Mesendoderm (in vitro differentiated cells): ENCODE data around the gene CHST13.
"Not testable (repeated sequence)": the region's sequence is repeated elsewhere in the genome, so short reads cannot be mapped to it uniquely, and the experiment has no call there.

Source experiments
- DNase-seq: peaks from one replicate; pipeline ENCODE4 v3.0.0; 2013
- H2AK5ac ChIP-seq: 2 replicates; pipeline ENCODE4 v1.6.1; 2013; ENCODE audit warnings: low read length, inconsistent platforms
- H2BK120ac ChIP-seq: 2 replicates; pipeline ENCODE4 v1.6.1; 2013; ENCODE audit warnings: low read depth, mild to moderate bottlenecking, low read length, moderate library complexity, mixed read lengths
- H2BK15ac ChIP-seq: replicated peaks from 2 replicates; pipeline ENCODE4 v1.6.1; 2013; ENCODE audit warnings: low read depth, mild to moderate bottlenecking, moderate library complexity
- H2BK5ac ChIP-seq: 2 replicates; pipeline ENCODE4 v1.6.1; 2013; ENCODE audit warnings: low read length, inconsistent platforms
- H3K18ac ChIP-seq: 2 replicates; pipeline ENCODE4 v1.6.1; 2013; ENCODE audit warnings: mild to moderate bottlenecking, low read length, mixed read lengths
- H3K23ac ChIP-seq: one replicate; pipeline ENCODE4 v1.6.1; 2013; ENCODE audit warnings: low read length
- H3K27ac ChIP-seq: 2 replicates; pipeline ENCODE4 v1.5.1; 2013; ENCODE audit warnings: low read depth, mild to moderate bottlenecking, inconsistent platforms, low read length, moderate library complexity
- H3K27me3 ChIP-seq: 2 replicates; pipeline ENCODE4 v1.6.1; 2013; ENCODE audit warnings: low read length, control low read depth, mild to moderate bottlenecking, inconsistent platforms; ENCODE audit not compliant: insufficient read depth, poor library complexity
- H3K36me3 ChIP-seq: 2 replicates; pipeline ENCODE4 v1.6.1; 2013; ENCODE audit warnings: low read length, inconsistent platforms; ENCODE audit not compliant: control insufficient read depth, insufficient read depth
- H3K4ac ChIP-seq: one replicate; pipeline ENCODE4 v1.6.1; 2013; ENCODE audit warnings: low read depth, mild to moderate bottlenecking, low read length, moderate library complexity
- H3K4me1 ChIP-seq: 2 replicates; pipeline ENCODE4 v1.6.1; 2013; ENCODE audit warnings: low read depth, low read length, inconsistent platforms; ENCODE audit not compliant: control insufficient read depth
- H3K4me2 ChIP-seq: 2 replicates; pipeline ENCODE4 v1.6.1; 2013; ENCODE audit warnings: low read length
- H3K4me3 ChIP-seq: 2 replicates; pipeline ENCODE4 v1.5.1; 2013; ENCODE audit warnings: mild to moderate bottlenecking, low read length
- H3K56ac ChIP-seq: one replicate; pipeline ENCODE4 v1.6.1; 2013; ENCODE audit warnings: low read length
- H3K79me1 ChIP-seq: 2 replicates; pipeline ENCODE4 v1.6.1; 2013; ENCODE audit warnings: low read length, inconsistent platforms
- H3K79me2 ChIP-seq: 2 replicates; pipeline ENCODE4 v1.6.1; 2013; ENCODE audit warnings: mild to moderate bottlenecking, low read length; ENCODE audit not compliant: control insufficient read depth, insufficient read depth
- H3K9ac ChIP-seq: 2 replicates; pipeline ENCODE4 v1.6.1; 2013; ENCODE audit warnings: low read length, inconsistent platforms
- H4K5ac ChIP-seq: one replicate; pipeline ENCODE4 v1.6.1; 2013; ENCODE audit warnings: low read length
- H4K8ac ChIP-seq: one replicate; pipeline ENCODE4 v1.6.1; 2013; ENCODE audit warnings: low read depth, mild to moderate bottlenecking, control low read depth, low read length, moderate library complexity
- WGBS: extraction: QIAGEN DNeasy Blood & Tissue Kit; methylation state at CpG from one replicate; pipeline ENCODE4 v1.1.7; 2013; ENCODE audit warnings: low lambda C conversion rate, missing lambda C conversion rate; ENCODE audit not compliant: insufficient coverage; ENCODE audit errors: extremely low coverage; 5-methylcytosine and 5-hydroxymethylcytosine counted together

CHST13 gene

DNA sequence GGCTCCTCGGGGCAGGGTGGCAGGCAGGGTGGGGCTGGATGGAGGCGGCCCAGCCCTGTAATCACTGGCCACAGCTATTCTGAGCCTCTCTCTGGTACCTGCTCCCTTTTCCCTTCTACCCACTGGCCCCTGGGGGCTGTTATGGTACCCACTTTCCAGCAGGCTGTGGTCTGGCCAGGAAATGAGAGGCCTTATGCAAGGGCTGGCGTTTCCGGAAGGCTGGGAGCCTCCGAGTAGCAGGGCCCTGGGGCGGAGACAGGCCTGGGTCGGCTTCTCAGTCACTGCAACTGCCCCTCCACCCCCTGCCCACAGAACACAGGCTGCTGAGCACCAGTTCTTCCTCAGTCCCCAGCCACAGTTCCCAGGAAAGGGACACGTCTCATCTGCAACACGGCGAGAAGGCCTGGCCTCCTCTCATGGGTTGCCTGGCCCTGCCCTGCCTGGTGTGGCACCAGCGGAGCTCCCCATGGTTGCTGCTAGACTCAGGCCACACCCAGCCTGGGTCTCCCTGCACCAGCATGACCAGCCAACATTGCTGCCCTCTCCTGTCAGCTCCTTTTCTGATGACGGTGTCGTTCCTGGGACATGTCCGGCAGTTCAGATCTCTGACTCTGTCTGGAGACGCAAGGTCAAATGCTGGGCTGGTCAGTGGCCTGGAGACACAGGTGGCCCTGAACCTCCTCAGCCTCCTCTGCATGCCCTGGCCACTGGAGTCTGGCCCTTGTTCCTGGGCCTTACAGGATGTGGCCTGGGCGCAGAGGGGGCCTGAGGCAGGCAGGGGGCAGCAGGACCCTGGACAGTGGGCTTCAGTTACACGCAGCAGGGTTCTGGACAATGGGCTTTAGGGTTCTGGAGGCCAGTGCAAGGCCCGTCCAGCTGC is 6.5 kb downstream of the CHST13 start:
- Histone ChIP-seq H3K9ac (no peak overlapping the region), H3K4ac (no peak overlapping the region), H4K8ac (no peak overlapping the region), H2BK5ac (no peak overlapping the region), H3K4me1 (no peaks in the 10 kb centered on the region), H3K4me3 (no peak overlapping the region), H3K79me2 (no peaks in the 10 kb centered on the region), H3K23ac (no peak overlapping the region), H3K4me2 (no peak overlapping the region), H3K18ac (no peak overlapping the region), H3K27ac (no peak overlapping the region), H3K27me3 (no peaks in the 10 kb centered on the region), H2BK15ac (no peak overlapping the region), H3K36me3 (no peaks in the 10 kb centered on the region), H3K56ac (no peak overlapping the region), H2AK5ac (no peak overlapping the region), H3K79me1 (no peaks in the 10 kb centered on the region), H4K5ac (no peak overlapping the region), H2BK120ac (no peak overlapping the region)
- no CpG with 5 or more reads among the region's 18 CpGs for WGBS
- DNase-seq = no peak

- H3K56ac ChIP-seq = no peak overlapping the region
- no peak overlapping the region for H3K27ac ChIP-seq
- DNase-seq = no peak
- H3K79me1 ChIP-seq = no peaks in the 10 kb centered on the region
- H3K4me2 ChIP-seq = no peak overlapping the region
- H3K27me3 ChIP-seq = no peaks in the 10 kb centered on the region
- no peak overlapping the region for H2BK120ac ChIP-seq
- H3K4me1 ChIP-seq = no peaks in the 10 kb centered on the region
- no peak overlapping the region for H4K5ac ChIP-seq
- no peak overlapping the region for H2BK15ac ChIP-seq
- no peaks in the 10 kb centered on the region for H3K79me2 ChIP-seq
- H3K9ac ChIP-seq = no peak overlapping the region
- H3K18ac ChIP-seq = no peak overlapping the region
- no peak overlapping the region for H3K4me3 ChIP-seq
- WGBS = no CpG with 5 or more reads among the region's 6 CpGs
- no peak overlapping the region for H3K4ac ChIP-seq
- H4K8ac ChIP-seq = no peak overlapping the region
- no peaks in the 10 kb centered on the region for H3K36me3 ChIP-seq
- H2BK5ac ChIP-seq = no peak overlapping the region
- no peak overlapping the region for H3K23ac ChIP-seq
- H2AK5ac ChIP-seq = no peak overlapping the region
These were observed 7.0 kb downstream of the CHST13 start for GRCh38 chr3:126531051-126531330.

- no peak overlapping the region for H3K27ac ChIP-seq
- no peak overlapping the region for H2AK5ac ChIP-seq
- H2BK5ac ChIP-seq = no peak overlapping the region
- no peak overlapping the region for H3K9ac ChIP-seq
- no peak overlapping the region for H2BK15ac ChIP-seq
- no peak overlapping the region for H3K4me2 ChIP-seq
- no peak overlapping the region for H3K56ac ChIP-seq
- H2BK120ac ChIP-seq = no peak overlapping the region
- no peaks in the 10 kb centered on the region for H3K79me1 ChIP-seq
- no peak overlapping the region for H3K4me3 ChIP-seq
- no peak overlapping the region for H3K18ac ChIP-seq
- no peak overlapping the region for H3K23ac ChIP-seq
- no peak overlapping the region for H3K4ac ChIP-seq
- no peak overlapping the region for H4K5ac ChIP-seq
- no peaks in the 10 kb centered on the region for H3K27me3 ChIP-seq
- no peak overlapping the region for H4K8ac ChIP-seq
- no peak for DNase-seq
- no peaks in the 10 kb centered on the region for H3K36me3 ChIP-seq
- no peaks in the 10 kb centered on the region for H3K79me2 ChIP-seq
- no peaks in the 10 kb centered on the region for H3K4me1 ChIP-seq
These were observed 9.6 kb downstream of the CHST13 start for GRCh38 chr3:126533506-126533905.

- not testable (repeated sequence) for H3K4me1 ChIP-seq, H3K27me3 ChIP-seq
These were observed 10.8 kb downstream of the CHST13 start for GRCh38 chr3:126534716-126535115.

DNA sequence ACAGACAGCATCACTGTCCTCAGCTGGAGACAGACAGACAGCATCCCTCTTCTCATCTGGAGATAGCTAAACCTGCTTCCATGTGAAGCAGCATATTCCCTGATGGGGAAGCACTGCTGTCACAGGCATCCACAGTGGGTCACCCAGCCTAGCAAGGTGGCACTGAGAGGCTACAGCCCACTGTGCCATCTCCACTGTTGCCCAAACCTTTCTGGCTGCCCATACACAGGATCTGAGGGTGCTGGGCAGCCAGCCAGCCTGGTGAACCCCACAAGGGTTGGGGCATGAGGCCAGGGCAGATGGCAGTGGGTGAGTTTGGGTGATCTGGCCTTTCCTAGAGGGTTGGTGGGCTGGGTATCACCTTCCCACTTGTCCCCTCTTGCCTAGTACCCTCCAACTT is 11.7 kb downstream of the CHST13 start:
- Histone ChIP-seq H2BK15ac (no peak overlapping the region), H3K4me3 (no peak overlapping the region), H3K79me2 (no peaks in the 10 kb centered on the region), H3K56ac (no peak overlapping the region), H4K8ac (no peak overlapping the region), H3K36me3 (no peaks in the 10 kb centered on the region), H3K18ac (no peak overlapping the region), H2BK5ac (no peak overlapping the region), H3K4me1 (no peaks in the 10 kb centered on the region), H3K79me1 (no peaks in the 10 kb centered on the region), H2BK120ac (no peak overlapping the region), H2AK5ac (no peak overlapping the region), H3K23ac (no peak overlapping the region), H3K4ac (no peak overlapping the region), H4K5ac (no peak overlapping the region), H3K9ac (no peak overlapping the region), H3K27ac (no peak overlapping the region), H3K27me3 (no peaks in the 10 kb centered on the region), H3K4me2 (no peak overlapping the region)
- DNase-seq = no peak

More at GRCh38 chr3:126534716-126535115, 10.8 kb downstream of the CHST13 start:
- not testable (repeated sequence) for H3K4me2 ChIP-seq, H3K79me1 ChIP-seq, H2AK5ac ChIP-seq, H3K18ac ChIP-seq, H3K36me3 ChIP-seq, H3K27ac ChIP-seq, H2BK120ac ChIP-seq, DNase-seq, H2BK5ac ChIP-seq, H4K8ac ChIP-seq, H3K4ac ChIP-seq, H3K9ac ChIP-seq, H4K5ac ChIP-seq, H3K56ac ChIP-seq, H3K23ac ChIP-seq, H3K4me3 ChIP-seq, H3K79me2 ChIP-seq, H2BK15ac ChIP-seq
- no CpG with 5 or more reads among the region's 7 CpGs for WGBS

GRCh38 chr3:126536126-126536525 is 12.2 kb downstream of the CHST13 start:
- WGBS = no CpG with 5 or more reads among the region's 3 CpGs
- H3K23ac ChIP-seq = no peak overlapping the region
- no peak overlapping the region for H3K4me3 ChIP-seq
- H4K5ac ChIP-seq = no peak overlapping the region
- H2AK5ac ChIP-seq = no peak overlapping the region
- H2BK120ac ChIP-seq = no peak overlapping the region
- no peak overlapping the region for H2BK5ac ChIP-seq
- no peaks in the 10 kb centered on the region for H3K4me1 ChIP-seq
- H3K36me3 ChIP-seq = no peaks in the 10 kb centered on the region
- H4K8ac ChIP-seq = no peak overlapping the region
- H2BK15ac ChIP-seq = no peak overlapping the region
- no peaks in the 10 kb centered on the region for H3K79me2 ChIP-seq
- DNase-seq = no peak
- no peaks in the 10 kb centered on the region for H3K27me3 ChIP-seq
- H3K27ac ChIP-seq = no peak overlapping the region
- no peak overlapping the region for H3K9ac ChIP-seq
- no peaks in the 10 kb centered on the region for H3K79me1 ChIP-seq
- no peak overlapping the region for H3K18ac ChIP-seq
- H3K56ac ChIP-seq = no peak overlapping the region
- H3K4ac ChIP-seq = no peak overlapping the region
- H3K4me2 ChIP-seq = no peak overlapping the region
